SU-DHL-6 (cell line): Measurements from ENCODE around the gene PYGL.

Source experiments
- H2AFZ ChIP-seq: fragments of 200-600 bp; sonication (generic); 2 replicates; pipeline ENCODE4 v1.6.1; 2014; ENCODE audit warnings: low read depth, mild to moderate bottlenecking, moderate library complexity, mixed read lengths, antibody characterized with exemption, low read length; ENCODE audit not compliant: severe bottlenecking
- H3F3A ChIP-seq: fragments of 200-600 bp; shearing (Covaris generic); 2 replicates; pipeline ENCODE4 v1.6.0; 2016; ENCODE audit warnings: antibody characterized with exemption, mild to moderate bottlenecking; ENCODE audit not compliant: insufficient read depth
- H3K27ac ChIP-seq: fragments of 200-600 bp; sonication (generic); 2 replicates; pipeline ENCODE4 v1.5.1; 2016; ENCODE audit warnings: low read depth, mild to moderate bottlenecking, low read length, moderate library complexity, mixed read lengths
- H3K27me3 ChIP-seq: fragments of 200-600 bp; sonication (generic), shearing (Covaris generic); 2 replicates; pipeline ENCODE4 v1.6.0; 2014; ENCODE audit warnings: mild to moderate bottlenecking, low read length
- H3K36me3 ChIP-seq: fragments of 200-600 bp; sonication (generic); 2 replicates; pipeline ENCODE4 v1.6.1; 2014; ENCODE audit warnings: mild to moderate bottlenecking, low read length, mixed read lengths
- H3K4me2 ChIP-seq: fragments of 300-600, 200-600 bp; shearing (Covaris generic), sonication (generic); 2 replicates; pipeline ENCODE4 v1.6.0; 2014; ENCODE audit warnings: low read length, low read depth, mild to moderate bottlenecking; ENCODE audit not compliant: poor library complexity, severe bottlenecking
- H3K4me3 ChIP-seq: fragments of 200-600 bp; sonication (generic); 2 replicates; pipeline ENCODE4 v1.5.1; 2014; ENCODE audit warnings: antibody characterized with exemption, low read length, mild to moderate bottlenecking, mixed read lengths; ENCODE audit not compliant: insufficient read depth, poor library complexity, severe bottlenecking
- H3K79me2 ChIP-seq: fragments of 200-600 bp; sonication (generic); 2 replicates; pipeline ENCODE4 v1.6.1; 2014; ENCODE audit warnings: mild to moderate bottlenecking, low read length, moderate library complexity; ENCODE audit not compliant: insufficient read depth
- H3K9ac ChIP-seq: fragments of 200-600 bp; sonication (generic); 2 replicates; pipeline ENCODE4 v1.7.0; 2014; ENCODE audit warnings: mild to moderate bottlenecking, low read length
- H3K9me2 ChIP-seq: fragments of 200-600 bp; sonication (generic); replicated peaks from 2 replicates; pipeline ENCODE4 v1.6.1; 2014; ENCODE audit warnings: low read length; ENCODE audit not compliant: insufficient read depth
- H3K9me3 ChIP-seq: fragments of 200-600 bp; sonication (generic); 2 replicates; pipeline ENCODE4 v1.6.1; 2014; ENCODE audit warnings: low read length, mixed read lengths; ENCODE audit not compliant: insufficient read depth
- H4K20me1 ChIP-seq: fragments of 200-600 bp; sonication (generic); 2 replicates; pipeline ENCODE4 v1.6.1; 2014; ENCODE audit warnings: low read depth, mild to moderate bottlenecking, antibody characterized with exemption, low read length, moderate library complexity, mixed read lengths
- EZH2phosphoT487 ChIP-seq: fragments of 200-600 bp; sonication (generic), shearing (Covaris generic); conservative IDR thresholded peaks from 2 replicates; pipeline ENCODE4 v1.6.1; 2018; ENCODE audit warnings: mild to moderate bottlenecking, antibody characterized with exemption, low read length, moderate library complexity, mixed read lengths
- TF ChIP-seq, protein P1 (sequence below): fragments of 200-600 bp; sonication (generic); IDR thresholded peaks from one replicate; pipeline ENCODE4 v1.5.1; 2017; ENCODE audit warnings: antibody characterized with exemption, mild to moderate bottlenecking, low read length, moderate library complexity; ENCODE audit not compliant: insufficient read depth, poor library complexity, severe bottlenecking

The PYGL gene

DNA sequence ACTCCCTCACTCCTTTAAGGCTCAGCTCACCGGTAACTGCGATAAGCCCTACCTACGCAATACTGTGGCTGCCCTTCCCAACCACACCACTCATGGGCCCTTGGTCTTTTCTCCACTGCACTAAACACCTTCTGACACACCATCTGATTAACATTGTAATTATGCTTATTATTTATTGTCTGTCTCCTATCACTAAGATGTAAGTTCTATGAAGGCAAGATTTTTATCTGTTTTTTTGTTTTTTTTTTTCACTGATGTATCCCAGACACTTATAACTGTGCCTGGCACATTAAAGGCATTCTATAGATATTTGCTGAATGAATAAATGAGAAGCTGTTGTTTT lies 34.2 kb upstream of the PYGL start:
- Histone ChIP-seq H4K20me1 (no peaks in the 10 kb centered on the region), H3K9me3 (no peaks in the 10 kb centered on the region), H3K27ac (no peak overlapping the region), H3F3A (no peaks in the 10 kb centered on the region), H3K9ac (no peak overlapping the region), H3K27me3 (no peaks in the 10 kb centered on the region), H3K4me3 (no peak overlapping the region), H3K79me2 (no peaks in the 10 kb centered on the region), H3K4me2 (no peak overlapping the region), H3K36me3 (no peaks in the 10 kb centered on the region), H3K9me2 (no peaks in the 10 kb centered on the region), H2AFZ (no peak overlapping the region)
- TF ChIP-seq, protein P1, sequence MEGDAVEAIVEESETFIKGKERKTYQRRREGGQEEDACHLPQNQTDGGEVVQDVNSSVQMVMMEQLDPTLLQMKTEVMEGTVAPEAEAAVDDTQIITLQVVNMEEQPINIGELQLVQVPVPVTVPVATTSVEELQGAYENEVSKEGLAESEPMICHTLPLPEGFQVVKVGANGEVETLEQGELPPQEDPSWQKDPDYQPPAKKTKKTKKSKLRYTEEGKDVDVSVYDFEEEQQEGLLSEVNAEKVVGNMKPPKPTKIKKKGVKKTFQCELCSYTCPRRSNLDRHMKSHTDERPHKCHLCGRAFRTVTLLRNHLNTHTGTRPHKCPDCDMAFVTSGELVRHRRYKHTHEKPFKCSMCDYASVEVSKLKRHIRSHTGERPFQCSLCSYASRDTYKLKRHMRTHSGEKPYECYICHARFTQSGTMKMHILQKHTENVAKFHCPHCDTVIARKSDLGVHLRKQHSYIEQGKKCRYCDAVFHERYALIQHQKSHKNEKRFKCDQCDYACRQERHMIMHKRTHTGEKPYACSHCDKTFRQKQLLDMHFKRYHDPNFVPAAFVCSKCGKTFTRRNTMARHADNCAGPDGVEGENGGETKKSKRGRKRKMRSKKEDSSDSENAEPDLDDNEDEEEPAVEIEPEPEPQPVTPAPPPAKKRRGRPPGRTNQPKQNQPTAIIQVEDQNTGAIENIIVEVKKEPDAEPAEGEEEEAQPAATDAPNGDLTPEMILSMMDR = no peak
- no peak for TF ChIP-seq EZH2phosphoT487

DNA sequence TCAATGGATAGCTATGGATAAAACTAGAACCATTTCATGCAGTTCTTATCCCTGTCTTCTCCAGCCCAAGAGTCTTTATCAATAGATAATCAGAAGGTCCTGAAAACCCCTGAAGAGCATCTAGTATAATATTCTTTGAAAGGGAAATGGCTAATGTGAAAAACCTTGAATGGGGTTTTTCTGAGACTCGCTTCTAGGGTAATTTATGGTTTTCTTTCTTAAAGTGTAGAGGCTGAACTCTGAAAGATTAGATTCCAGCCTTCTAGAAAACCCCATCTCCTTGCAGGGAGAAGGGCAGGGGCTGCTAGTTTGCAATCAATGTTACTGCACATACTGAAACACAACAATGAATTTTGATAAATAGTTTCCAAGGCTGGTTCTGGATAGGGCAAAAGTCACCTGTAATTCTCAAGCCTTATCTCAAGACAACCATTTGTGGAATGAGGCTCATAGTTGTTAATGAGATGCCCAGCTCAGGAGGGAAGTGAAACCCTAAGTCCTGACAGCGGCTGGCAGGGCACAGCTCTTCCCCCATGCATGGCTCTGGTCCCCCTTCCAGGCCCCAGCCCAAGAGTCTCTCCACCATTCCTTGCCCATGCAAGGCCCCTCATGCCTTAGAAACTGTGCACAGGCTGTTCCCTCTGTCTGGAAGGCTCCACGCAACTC lies 33.7 kb upstream of the PYGL start:
- Histone ChIP-seq H3K9me3 (no peaks in the 10 kb centered on the region), H2AFZ (no peak overlapping the region), H3K36me3 (no peaks in the 10 kb centered on the region), H3K79me2 (no peaks in the 10 kb centered on the region), H3K27me3 (no peaks in the 10 kb centered on the region), H3K9ac (no peak overlapping the region), H3K27ac (no peak overlapping the region), H3F3A (no peaks in the 10 kb centered on the region), H3K9me2 (no peaks in the 10 kb centered on the region), H4K20me1 (no peaks in the 10 kb centered on the region), H3K4me2 (no peak overlapping the region), H3K4me3 (no peak overlapping the region)
- no peak for TF ChIP-seq EZH2phosphoT487
- TF ChIP-seq, protein P1 = no peak

DNA sequence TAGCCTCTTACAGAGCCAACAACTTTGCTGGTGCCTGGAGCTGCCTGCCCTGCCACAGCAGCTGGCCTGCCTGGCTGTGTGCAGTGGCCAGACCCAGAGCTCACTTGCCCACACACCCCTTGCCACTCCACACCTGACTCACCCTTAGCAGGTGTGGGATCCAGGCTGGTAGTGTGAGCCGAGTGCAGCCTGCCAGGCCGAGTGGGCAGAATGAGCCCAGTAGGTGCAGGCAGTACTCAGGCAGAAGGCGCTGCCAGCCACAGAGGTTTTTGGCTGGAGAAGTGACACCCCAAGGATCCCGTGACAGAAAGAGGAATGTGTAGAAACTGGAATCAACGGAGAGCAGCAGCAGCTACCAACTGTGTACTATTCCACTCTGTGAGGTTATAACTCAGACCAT lies 29.8 kb upstream of the PYGL start:
- no peak for TF ChIP-seq EZH2phosphoT487
- TF ChIP-seq, protein P1 = no peak
- Histone ChIP-seq H3K4me3 (no peak overlapping the region), H3K79me2 (no peaks in the 10 kb centered on the region), H3F3A (no peaks in the 10 kb centered on the region), H3K27me3 (no peaks in the 10 kb centered on the region), H3K9me3 (no peaks in the 10 kb centered on the region), H3K36me3 (no peaks in the 10 kb centered on the region), H2AFZ (no peak overlapping the region), H3K9ac (no peak overlapping the region), H3K9me2 (no peaks in the 10 kb centered on the region), H3K27ac (no peak overlapping the region), H3K4me2 (no peak overlapping the region), H4K20me1 (no peaks in the 10 kb centered on the region)
